GM19240 (cell line): ENCODE measurements around the gene IWS1.
"Not testable (repeated sequence)": the region's sequence is repeated elsewhere in the genome, so short reads cannot be mapped to it uniquely, and the experiment has no call there.

ENCODE experiments used
- DNase-seq: peaks from one replicate; pipeline ENCODE4 v3.0.0; 2011; ENCODE audit warnings: low spot score; ENCODE audit not compliant: insufficient read length

Gene IWS1

GRCh38 chr2:127528487-127528886 lies 2.2 kb upstream of the IWS1 start:
- DNase-seq: no peak

GRCh38 chr2:127527001-127527804 lies 914 bp upstream of the IWS1 start:
- DNase-seq: no peak

GRCh38 chr2:127525691-127526131 lies 578 bp downstream of the IWS1 start:
- no peak for DNase-seq

- DNase-seq: not testable (repeated sequence)
These were observed 2.0 kb downstream of the IWS1 start for GRCh38 chr2:127524198-127524834.

- no peak for DNase-seq
These were observed 2.9 kb downstream of the IWS1 start for GRCh38 chr2:127523269-127523939.

GRCh38 chr2:127520424-127520823 lies 5.9 kb downstream of the IWS1 start:
- DNase-seq: no peak

GRCh38 chr2:127517465-127517864 lies 8.8 kb downstream of the IWS1 start:
- DNase-seq: no peak

GRCh38 chr2:127516041-127516762 lies 10.1 kb downstream of the IWS1 start:
- no peak for DNase-seq

GRCh38 chr2:127515383-127515915 lies 10.8 kb downstream of the IWS1 start:
- no peak for DNase-seq

- DNase-seq: no peak
These were observed 11.8 kb downstream of the IWS1 start for GRCh38 chr2:127514485-127514884.

GRCh38 chr2:127514076-127514475 lies 12.2 kb downstream of the IWS1 start:
- DNase-seq: no peak

GRCh38 chr2:127512362-127512761 lies 13.9 kb downstream of the IWS1 start:
- DNase-seq: no peak

GRCh38 chr2:127511917-127512316 lies 14.4 kb downstream of the IWS1 start:
- no peak for DNase-seq

- DNase-seq: no peak
These were observed 15.1 kb downstream of the IWS1 start for GRCh38 chr2:127511090-127511695.

- DNase-seq: no peak
These were observed 16.2 kb downstream of the IWS1 start for GRCh38 chr2:127510073-127510472.

- DNase-seq: no peak
These were observed 17.7 kb downstream of the IWS1 start for GRCh38 chr2:127508631-127509034.

GRCh38 chr2:127508023-127508630 lies 18.2 kb downstream of the IWS1 start:
- no peak for DNase-seq

GRCh38 chr2:127506510-127506909 lies 19.8 kb downstream of the IWS1 start:
- DNase-seq: no peak

- DNase-seq: no peak
These were observed 21.5 kb downstream of the IWS1 start for GRCh38 chr2:127504552-127505430.

GRCh38 chr2:127503491-127503890 lies 22.8 kb downstream of the IWS1 start:
- DNase-seq: no peak
